DMS53 (cell line): ENCODE data around the gene TMPRSS3.

ENCODE experiments used
- DNase-seq: peaks from one replicate; lab custom pipeline; 2025; lab: John Stamatoyannopoulos, UW

TMPRSS3 gene

DNA sequence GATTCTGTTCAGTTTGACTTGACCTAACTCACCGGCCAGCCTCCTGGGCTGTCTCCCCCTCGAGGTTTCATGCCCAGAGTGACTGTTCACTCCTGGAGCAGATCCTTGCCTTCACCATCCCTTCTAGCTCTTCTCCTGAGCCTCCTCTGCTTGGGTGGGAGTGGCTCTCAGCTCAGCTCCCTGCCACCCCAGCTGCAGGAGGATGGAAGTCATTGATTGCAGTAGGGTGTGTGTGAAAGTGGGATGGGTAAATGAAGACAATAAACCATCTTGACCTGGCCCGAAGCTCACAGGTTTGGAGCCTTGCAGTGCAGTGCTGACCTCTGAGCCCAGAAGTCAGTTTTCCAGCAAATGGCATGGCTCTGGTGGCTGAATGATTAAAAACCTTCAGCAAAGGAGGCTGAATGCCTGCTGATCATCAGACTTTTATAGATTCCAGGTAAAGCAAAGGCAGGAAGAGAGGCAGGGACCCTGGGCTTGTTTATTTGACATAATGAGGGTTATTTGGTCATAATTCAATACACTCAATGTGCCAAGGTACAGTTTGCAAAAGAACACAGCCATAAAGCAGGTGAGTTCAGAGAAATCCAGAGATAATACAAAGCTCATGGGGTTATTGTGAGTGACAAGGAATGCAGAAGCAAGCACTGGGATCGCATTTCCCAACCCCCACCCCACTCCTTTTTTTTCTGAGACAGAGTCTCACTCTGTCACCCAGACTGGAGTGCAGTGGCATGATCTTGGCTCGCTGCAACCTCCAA is 63.1 kb downstream of the TMPRSS3 start:
- DNase-seq = no peak

DNA sequence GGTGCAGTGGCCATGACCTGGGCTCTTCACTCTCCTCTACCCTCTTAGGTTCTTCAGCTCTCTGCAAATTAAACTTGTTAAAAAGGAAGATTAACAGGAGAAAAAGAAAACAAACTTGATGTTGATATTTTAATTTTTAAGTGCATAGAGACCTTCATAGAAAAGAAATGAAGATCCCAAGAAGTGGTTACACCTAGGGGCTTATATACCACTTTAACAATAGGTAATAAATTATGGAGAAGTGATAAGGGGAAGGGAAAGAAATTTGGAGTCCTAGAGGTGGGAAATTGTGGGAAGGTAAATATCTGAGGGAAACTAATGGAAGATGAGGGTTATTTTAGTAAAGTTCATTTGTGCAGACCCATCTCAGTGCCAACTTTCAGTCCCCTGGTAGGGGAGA is 64.2 kb downstream of the TMPRSS3 start:
- DNase-seq = no peak

DNA sequence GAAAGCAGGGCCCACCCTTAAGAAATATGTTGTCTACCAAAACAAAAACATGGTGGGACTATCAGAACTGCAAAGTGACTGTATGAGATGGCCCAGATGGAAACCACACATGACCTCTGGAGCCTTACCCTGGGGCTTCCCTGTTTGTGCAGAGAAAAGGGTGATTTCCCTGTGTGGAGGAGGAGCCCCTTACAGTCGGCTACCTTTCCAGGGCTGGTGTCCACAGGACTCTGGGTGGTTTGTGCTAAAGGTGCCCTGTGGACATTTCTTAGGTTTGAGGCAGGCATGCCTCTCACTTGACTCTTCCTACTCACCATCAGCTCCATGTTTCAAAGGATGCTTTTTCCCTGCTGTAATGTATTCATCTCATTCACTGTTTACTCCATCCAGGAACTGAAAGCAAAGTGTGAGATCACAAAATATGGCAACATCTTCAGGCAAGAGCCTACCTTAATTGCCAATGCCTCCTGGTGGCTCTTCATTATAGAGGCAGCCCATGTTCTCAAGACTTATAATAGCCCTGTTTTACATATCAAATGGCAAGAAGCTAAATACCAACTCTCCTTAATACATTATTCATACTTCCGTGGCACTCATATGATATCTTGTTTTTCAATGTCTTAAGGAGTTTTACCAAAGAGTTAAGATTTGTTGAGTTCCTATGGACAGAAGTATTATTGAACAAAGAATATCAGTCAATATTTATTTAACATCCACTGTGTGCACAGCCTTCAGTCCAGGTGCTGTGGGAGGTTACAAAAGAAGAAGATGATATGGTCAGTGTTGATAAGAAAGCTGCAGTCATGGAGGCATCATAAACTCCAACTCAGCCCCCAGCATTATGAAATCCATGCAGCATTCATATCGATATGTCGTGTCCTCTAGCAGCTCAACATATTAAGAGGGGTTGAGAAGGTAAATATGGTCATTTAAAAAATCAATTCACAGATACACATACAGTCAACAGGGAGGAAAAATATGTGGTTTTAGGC is 65.2 kb downstream of the TMPRSS3 start:
- DNase-seq = peak; percentile 65

- DNase-seq = no peak
These were observed 71.0 kb downstream of the TMPRSS3 start for GRCh38 chr21:42324896-42325295.
